NCI-H1092 treated with DMSO at 0.1 percent for 48 hours (cell line): Measurements from ENCODE around the gene SNN.

Experiments used
- DNase-seq: peaks from one replicate; lab custom pipeline; 2025; lab: John Stamatoyannopoulos, UW

The SNN gene

GRCh38 chr16:11667221-11667823 lies 933 bp upstream of the SNN start:
- DNase-seq = no peak

GRCh38 chr16:11668623-11669379 lies 546 bp downstream of the SNN start:
- no peak for DNase-seq

GRCh38 chr16:11669380-11670146 lies 1.3 kb downstream of the SNN start:
- no peak for DNase-seq

- DNase-seq = no peak
Measured at GRCh38 chr16:11670171-11671131, 2.2 kb downstream of the SNN start.

- no peak for DNase-seq
Measured at GRCh38 chr16:11671271-11671670, 3.0 kb downstream of the SNN start.

- DNase-seq = no peak
Measured at GRCh38 chr16:11671676-11672075, 3.4 kb downstream of the SNN start.

- no peak for DNase-seq
Measured at GRCh38 chr16:11672206-11673090, 4.2 kb downstream of the SNN start.

GRCh38 chr16:11673091-11674000 lies 5.1 kb downstream of the SNN start:
- no peak for DNase-seq

GRCh38 chr16:11674001-11674817 lies 6.0 kb downstream of the SNN start:
- DNase-seq = no peak

GRCh38 chr16:11674818-11675560 lies 6.7 kb downstream of the SNN start:
- no peak for DNase-seq

GRCh38 chr16:11675561-11676511 lies 7.6 kb downstream of the SNN start:
- no peak for DNase-seq

GRCh38 chr16:11676799-11677198 lies 8.5 kb downstream of the SNN start:
- DNase-seq = no peak

- no peak for DNase-seq
Measured at GRCh38 chr16:11677451-11677951, 9.2 kb downstream of the SNN start.

GRCh38 chr16:11677959-11678881 lies 10.0 kb downstream of the SNN start:
- no peak for DNase-seq

GRCh38 chr16:11679250-11679649 lies 11.0 kb downstream of the SNN start:
- DNase-seq = no peak
